KG1 (cell line): ENCODE results near the gene ORM1.

Experiments used
- DNase-seq: peaks from one replicate; lab custom pipeline; 2025; lab: John Stamatoyannopoulos, UW

The ORM1 gene

DNA sequence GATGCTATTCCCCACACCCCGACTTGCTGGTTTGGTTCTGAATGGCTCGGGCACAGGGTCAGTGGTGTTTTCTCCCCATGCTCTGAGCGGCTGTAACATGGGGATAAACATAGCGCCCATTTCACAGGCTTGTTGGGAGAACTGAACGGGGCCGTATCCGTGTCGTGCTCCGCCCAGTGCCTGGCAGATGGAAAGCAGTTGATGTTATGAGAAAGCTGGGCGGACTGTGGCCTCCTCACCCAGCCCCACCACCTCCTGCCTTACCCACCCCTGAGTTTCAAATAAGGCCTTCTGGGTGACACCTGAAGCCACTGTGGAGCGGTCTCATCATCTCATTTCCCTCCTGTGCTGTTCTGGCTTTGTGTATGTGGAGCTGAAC lies 21.3 kb downstream of the ORM1 start:
- no peak for DNase-seq

DNA sequence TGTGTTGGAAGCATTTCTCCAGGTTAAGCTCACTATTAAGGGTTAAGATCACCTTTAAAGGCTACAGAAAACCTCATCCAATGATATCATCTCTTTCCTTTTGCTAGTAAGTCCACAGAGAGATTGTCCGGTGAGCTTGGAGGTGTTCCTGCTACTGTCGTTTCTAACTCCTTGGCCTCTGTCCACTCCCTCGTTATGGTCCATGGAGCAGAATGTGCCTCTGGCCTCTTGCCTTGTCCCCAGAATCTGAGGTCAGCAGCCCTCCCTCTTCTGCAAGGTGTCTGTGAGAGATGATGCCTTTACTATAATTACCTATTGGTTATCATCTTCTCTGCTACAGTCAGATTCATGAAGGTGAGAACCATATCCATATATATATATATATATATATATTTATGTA lies 21.8 kb downstream of the ORM1 start:
- DNase-seq: no peak

DNA sequence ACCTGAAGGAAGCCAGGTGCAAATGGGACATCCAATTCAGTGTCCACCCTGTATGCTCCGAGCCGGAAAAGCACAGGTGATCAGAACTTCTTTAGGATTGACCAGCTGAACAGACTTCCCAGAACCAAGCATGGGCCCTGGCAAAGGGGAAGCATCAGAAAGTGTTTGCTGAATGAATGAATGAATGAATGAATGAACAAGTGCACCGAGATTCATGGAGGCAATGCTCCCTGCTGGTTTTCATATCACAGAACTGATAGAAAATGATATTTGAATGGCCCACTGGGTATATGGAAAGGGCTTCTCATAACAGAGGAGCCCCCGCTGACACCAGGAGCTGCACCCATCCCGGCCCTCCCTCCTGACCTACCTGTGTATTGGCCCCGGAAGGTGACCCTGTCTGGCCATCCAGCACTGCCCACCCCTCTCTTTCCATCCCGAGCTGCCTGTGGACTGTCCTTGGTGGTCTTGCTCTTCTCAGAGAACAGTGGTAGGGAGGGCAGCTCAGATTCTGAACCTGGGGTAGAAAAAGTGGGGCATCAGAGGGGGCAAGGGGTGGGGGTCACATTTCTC lies 22.7 kb downstream of the ORM1 start:
- no peak for DNase-seq

DNA sequence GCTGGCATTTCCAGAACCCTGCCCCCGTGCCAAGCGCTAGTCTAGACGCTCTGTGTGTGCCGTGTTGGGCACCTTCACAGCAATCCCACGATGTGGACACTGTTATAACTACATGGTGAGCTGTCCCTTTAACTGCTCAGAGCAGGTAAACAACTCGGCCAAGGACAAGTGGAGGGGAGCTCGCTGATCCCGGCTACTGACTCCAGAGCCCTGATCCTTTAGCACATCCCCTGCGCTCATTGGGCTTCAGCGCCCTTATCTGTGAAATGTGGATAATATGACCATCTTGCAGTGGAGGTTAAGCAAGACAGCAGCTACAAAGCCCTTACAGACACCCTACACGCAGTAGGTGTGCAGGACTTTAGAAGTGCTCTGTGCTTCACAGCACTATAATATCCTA lies 23.2 kb downstream of the ORM1 start:
- DNase-seq: no peak

DNA sequence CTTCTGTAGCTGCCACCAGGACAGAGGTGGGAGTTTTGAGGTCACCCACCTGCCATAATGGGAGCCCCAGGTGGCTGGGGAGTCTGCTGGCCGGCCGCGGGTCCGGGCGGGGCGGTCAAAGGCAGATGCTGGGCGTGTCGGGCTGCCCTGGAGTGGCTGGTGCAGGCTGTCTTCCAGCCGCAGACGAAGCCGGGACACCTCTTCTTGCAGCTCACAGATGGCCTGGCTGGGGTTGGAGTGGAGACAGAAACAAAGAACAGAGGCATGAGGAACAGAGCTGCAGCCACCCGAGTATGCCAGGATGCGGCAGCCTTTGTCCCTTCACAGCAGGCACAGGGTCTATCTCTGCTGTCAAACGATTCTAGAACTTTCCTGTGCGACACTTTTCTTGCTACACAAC lies 24.8 kb downstream of the ORM1 start:
- no peak for DNase-seq

DNA sequence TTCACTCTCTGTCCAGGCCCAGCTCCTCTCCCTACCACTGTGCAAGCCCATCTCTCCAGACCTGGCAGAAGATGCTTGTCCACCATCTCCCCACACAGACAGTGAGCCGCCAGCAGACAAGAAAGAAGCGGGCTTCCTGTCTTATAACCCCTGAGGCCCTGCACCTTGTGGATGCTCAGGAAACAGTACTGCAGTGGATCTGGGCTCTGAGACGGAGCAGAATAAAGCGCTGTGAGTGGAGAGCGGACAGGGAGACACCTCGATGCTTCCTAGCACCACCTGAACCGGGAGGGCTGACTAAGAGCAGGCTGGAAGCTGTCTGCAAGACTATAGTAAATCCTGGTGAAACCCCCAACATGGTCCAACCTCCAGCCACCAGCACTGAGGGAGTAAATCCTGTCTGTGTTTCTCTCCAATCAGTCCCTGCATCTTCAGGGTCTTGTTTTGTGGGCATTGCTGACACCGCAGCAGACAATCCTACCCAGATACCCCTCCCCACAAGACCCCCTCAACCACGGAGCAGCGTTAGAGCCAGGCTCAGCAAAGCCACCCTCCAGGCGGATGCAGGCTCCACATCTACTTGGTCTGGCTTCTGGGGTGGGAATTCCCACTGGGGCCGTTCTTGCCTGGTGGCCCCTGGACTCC lies 25.5 kb downstream of the ORM1 start:
- no peak for DNase-seq

DNA sequence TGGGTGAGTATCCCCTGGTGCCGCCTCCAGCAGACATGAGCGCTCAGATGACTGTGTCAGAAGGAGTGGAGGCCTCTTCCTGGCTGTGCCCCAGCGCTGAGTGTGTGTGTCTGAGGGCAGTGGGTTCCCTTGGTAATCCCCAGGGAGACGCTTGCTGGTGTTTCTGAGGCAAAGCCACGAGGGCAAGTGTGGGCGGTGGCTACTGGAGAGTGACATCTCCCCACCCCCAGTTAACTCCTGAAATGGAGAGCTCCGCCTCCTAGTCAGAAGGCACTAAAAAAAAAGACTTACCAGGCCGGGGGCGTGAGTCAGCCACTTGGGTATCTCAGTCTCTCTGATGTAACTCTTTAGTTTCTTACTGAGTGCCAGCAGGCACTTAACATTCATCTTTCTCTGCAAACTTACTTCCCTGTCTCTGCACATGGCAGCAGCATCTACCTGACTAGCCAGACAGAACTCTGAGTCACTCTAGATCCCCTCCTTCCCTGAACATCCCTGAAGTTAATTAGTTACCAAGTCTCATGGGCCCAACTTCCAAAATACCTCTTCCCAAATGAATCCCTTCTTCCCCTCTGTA lies 26.1 kb downstream of the ORM1 start:
- DNase-seq: no peak

DNA sequence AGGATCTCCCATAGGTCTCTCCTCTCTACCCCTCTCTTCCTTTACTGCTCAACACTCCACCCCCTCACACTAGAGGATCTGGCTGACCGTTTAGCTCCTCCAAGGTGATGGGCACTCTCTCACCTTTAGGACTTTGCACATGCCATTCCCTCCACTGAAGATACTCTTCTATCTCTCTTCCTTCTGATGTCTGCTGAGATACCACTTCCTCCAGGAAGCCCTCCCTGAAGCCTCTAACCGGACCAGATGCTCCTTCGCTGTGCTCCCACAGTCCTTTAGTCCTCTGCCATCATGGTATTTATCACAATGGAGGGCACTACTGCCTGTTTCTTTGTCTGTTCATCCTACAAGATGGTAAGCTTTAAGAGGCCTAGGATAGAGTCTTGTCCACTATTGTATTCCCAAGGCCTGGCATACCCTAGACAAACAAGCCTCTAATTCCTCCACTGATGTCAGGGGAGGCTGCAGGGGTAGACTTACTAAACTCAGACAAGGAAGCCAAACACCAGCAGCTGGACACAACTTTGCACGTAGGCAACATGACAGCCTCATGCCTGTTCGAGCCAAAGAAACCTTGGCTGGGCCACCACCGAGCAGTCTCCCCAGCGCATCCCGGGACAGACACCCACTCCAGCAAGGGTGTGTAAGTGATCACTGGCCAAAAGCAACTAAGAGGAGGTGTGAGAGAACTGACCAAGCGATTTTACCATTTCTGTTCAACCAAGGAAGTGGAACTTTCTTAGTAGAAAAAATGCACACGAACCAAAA lies 27.0 kb downstream of the ORM1 start:
- DNase-seq: no peak

DNA sequence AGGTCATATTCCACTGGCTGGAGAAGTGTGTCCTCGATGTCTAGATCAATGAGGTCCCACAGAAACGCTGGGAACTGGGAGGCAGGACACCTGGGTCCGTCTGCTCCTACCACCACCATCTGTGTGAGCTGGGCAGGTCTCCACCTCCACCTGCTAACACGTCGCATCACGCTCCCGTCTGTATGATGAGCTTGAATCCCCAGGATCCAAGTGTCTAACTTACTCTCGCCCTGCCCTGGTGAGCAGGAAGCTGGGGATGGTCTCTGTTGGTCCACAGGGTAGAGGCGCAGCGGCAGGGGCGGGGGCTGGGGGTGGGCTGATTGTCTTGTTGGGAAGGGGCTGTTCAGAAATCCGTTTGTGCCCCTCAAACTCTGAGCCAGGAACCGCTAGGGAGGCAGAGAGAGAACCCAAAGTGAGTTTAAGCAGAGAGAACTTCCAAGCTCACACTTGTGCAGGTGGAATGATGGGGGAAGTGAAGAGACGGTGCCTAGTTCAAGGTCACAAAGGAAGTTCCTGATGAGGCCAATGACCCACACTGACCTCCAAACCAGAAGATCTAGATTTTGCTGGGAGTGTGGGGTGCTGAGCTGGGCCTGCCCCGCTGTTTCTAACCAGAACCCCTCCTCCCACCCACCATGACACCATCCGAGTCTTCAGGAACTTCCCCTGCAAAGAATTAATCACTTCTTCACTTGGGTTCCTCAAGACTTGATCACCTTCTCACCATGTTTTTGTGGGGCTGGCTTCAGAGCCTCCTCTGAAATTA lies 27.9 kb downstream of the ORM1 start:
- DNase-seq: no peak

DNA sequence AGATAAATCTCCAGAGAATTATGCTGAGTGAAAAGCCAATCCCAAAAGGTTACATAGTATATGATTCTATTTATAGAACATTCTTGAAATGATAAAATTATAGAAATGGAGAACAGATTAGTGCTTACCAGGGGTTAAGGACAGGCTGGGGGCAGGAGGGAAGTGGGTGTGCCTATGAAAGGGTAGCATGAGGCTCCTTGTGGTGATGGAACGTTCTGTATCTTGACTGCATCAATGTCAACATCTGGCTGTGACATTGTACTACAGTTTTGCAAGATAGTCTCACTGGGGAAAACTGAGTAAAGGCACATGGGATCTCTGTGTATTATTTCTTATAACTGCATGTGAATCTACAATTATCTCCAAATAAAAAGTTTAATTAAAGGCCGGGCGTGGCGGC lies 29.0 kb downstream of the ORM1 start:
- DNase-seq: no peak

DNA sequence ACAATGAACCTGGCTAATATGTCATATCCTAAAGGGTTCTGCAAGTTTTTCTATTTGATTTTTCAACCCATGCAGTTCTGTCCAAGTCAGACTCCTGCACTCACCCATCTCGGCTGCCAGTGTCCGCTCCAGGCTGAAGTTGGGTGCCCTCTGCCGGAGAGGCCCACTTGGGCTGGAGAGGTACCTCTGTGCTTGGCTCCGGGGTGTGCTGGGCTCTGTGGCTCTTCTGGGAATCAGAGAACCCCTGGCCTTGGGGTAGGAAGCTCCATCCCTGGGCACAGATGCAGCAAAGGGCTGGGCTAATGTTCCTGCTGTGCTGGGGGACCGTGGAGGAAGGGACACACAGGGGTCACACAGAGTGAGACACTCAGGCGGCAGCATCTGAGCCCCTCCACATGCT lies 32.9 kb downstream of the ORM1 start:
- no peak for DNase-seq

DNA sequence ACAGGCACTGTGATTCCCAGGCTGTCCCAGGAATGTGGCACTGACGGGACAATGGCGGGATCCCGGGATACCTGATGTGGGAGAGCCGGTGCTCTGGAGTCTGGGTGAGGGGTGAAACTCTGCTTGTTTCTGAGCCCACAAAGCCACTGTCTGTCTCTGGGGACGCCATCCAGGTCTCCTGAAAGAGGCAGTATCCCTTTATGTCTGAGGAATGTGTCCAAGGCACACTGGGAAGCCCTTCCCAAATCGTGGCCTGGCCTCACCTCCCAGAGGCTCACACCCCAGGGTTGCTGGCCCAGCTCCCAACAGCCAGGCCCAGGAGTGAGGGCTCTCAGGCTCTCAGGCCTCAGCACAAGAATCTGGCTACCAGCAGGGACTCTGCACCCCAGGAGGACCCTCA lies 33.9 kb downstream of the ORM1 start:
- DNase-seq: no peak

DNA sequence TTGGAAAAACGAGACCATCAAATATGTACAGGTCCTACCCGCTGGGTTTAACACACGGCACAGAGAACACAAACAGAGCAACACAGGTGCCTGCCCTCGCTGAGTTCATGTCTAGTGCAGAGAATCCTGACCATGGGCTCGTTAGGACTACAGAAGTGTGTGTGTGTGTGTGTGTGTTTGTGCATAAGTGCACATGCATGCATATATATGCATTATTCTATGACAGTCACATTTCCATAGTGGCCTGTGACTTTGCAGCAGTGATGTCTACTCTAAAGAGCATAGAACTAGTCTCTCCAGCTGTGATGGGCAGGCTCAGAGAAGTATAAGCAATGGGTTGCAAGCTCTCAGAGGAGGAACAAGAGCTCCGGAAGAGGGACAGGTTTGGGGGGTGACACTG lies 34.5 kb downstream of the ORM1 start:
- no peak for DNase-seq

DNA sequence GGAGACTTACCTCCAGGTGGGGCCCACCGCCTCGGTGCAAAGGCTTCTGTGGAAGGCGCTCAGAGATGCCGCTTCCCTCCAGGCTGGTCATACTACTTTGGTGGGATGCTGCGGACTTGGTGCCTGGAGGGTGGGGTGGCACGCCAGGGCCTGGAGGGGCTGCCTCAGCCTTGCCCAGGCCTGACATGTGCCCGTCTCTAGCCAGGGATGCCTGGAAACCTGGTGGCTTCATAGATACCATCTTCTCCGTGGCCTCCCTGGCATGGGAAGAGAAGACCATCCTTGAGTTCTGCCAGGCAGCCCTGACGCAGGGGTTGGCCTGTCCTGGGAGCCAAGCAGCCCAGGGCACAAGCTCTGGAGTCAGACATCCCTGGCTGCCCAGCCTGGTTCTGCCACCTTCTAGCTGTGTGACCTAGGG lies 35.0 kb downstream of the ORM1 start:
- DNase-seq: no peak

DNA sequence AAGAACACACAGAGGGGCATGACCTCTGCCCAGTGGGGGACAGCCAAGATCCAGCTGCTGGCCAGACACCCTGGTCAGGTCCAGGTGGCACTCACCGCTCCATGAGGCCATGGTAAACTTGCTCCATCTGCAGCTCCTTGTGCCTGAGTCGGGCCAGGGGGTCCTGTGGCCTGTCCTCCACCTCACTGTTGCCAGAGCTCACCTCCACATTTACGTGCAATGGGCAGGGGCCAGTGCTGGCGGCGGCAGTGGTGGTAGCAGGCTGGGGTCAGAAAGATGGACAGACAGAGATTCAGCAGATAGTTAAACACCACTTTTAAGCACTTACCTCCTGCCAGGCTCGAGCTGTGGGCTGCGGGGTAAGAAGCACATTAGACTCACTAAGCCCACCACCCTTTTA lies 36.9 kb downstream of the ORM1 start:
- no peak for DNase-seq

DNA sequence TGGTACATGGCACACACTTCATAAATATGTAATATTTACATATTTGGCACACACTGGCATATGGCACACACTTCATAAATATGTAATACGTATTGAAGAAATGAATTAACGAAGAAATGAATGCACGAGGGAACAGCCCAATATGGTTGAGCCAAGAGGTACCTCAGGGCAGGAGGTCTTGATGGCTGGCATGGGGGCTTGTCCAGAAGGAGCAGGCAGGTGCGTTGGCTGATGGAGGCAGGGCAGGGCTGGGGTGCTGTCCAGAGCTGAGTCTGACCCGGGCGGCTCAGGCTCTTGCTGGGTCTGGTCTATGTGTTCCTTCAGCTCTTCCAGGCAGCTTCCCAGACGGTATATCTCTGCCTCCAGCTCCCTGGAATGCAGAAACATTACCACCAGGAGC lies 38.6 kb downstream of the ORM1 start:
- DNase-seq: no peak

DNA sequence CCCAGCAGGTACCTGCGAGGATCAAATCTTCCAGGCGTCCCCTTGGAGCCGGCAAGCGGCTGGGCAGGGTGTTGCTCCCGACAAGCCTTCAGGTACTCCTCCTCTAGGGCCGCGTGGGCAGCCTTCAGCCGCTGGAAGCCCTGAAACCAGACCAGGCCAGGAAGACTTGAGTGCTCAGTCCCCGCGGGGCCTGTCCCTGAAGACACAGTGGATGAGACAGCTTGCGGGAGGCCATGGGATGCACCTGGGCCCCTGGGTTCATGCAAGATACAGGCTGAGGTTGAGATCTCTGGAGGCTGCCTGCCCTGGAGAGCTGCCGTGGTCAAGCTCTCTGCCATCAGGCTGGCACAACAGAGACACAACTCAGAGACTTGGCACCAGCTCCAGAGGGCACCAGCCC lies 39.5 kb downstream of the ORM1 start:
- no peak for DNase-seq

DNA sequence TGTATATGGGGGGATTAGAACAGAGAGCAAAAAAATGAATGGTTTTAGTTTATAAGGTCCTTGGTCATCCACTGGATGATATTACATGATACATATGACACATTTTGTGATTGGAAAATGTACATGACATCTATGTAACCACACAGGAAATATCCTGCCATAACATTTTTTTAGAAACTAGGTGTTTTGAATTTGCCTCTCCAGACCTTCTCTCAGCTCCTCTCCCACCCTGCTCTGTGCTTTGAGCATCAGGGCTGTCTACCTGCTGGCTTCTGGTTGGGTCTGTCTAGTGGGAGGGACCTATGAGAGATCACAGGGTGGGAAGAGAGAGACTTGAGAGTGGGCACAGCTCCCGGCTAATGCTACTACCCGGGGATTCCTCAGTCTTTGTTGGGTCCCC lies 40.5 kb downstream of the ORM1 start:
- DNase-seq: no peak

DNA sequence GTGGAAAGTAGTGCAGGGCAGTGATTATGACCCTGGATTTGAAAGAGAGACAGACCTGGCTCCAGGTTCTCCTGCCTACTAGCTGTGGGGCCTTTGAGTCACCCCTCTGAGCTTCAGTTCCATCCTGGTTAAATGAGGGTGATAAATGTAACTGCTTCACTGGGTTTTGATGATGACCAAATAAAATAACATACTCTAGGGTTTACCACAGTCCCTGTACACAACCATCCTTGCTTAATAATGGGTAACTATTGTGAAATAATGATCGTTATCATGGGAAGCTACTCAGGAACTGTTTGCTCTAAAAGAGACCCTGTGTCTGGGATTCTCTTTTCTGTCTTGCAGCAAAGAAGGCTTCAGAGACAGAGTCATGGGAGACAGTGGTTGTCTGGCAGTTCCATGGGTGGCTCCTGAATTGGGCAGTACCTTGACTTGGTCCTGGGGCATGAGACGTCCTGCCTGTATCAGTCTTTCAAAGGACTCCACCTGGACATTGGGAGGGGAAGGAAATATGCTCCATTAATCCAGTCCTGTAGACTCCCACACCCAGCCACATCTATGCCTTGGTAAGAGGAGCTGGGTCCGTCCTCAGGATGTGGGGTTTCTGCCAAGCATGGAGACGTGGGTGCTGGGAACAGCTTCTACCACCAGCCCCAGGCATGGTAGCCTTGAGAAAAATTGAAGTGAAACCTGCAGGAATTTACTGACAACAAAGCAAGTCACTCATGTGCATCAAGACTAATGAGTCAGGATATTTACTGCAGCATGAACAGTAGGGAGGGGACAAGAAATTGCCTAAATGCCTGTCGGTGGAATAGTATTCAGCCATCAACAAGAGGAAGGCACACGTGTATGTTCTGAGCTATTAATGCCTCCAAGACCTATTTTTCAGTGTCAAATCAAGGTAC lies 41.5 kb downstream of the ORM1 start:
- no peak for DNase-seq

DNA sequence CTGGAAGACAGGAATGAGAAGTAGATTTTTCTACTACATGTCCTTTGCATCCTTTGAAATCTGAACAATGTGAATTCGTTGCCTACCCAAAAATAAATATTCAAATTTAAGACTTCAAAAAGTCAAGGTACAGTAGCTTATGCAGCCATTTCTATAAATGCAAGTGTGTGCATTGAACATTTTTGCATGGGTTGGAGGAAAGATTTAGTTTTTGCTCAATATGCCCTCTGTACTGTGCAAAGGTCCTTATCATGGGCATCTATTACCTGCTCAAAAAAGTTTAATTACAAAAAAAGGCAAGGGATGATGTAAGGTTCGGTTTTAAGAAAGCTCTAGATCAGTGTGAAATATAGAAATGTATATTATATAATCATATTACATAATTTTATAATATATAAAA lies 42.3 kb downstream of the ORM1 start:
- DNase-seq: no peak

DNA sequence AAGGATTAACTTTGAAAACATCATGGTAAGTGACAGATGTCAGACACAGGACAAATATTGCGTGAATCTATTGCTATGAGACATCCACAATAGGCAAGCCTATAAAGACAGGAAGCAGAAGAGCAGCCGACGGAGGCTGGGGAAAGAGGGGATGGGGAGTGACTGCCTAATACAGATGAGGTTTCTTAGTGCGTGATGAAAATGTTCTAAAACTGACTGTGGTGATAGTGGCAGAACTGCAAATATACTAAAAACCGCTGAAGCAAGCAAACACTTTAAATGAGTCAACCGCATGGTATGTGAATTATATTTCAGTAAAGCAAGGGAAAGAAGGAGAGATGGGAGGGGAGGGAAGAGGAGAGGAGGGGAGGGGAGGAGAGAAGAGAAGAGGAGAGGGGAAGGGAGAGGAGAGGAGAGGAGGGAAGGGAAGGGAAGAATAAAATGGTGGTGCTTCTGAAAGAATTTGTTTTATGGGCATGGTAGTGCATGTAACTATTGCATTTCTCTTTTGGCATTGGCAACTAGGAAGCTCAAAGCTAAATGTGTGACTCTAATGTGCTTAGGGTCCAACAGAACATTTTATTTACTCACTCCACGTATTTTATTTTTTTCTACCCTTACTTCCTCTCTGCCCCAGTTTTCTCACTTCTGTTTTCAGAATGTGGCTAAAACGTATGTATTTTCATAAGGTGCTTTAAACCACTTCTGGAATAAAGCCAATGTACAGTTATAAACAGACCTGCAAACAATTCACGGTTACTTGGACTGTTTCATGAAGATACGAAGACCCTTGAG lies 43.6 kb downstream of the ORM1 start:
- no peak for DNase-seq
